GM04503 (cell line): ENCODE measurements around the gene ATXN7L2.

Experiments
- DNase-seq: peaks from one replicate; pipeline ENCODE4 v3.0.0-alpha.2; 2012; ENCODE audit warnings: low read depth

ATXN7L2 gene

DNA sequence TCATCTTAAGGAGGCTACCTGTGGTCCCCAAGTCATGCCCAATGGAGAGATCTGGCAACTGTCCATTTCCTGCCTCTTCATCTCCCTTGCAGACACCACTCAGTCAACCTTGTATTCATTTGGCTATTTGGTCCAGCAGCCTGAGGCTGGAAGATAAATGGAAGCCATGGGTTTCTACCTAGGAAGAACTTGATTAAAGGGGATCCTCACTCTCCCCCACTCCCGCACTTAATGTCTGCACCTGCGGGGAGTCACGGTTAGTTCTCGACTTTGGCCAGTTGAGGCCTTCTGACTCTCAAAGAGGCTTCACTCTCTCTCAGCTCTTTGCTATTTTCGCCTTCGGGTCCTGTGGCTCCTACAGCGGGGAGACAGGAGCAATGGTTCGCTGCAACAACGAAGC lies 8.4 kb upstream of the ATXN7L2 start:
- no peak for DNase-seq

GRCh38 chr1:109476825-109477224 lies 6.9 kb upstream of the ATXN7L2 start:
- DNase-seq = no peak

- no peak for DNase-seq
Measured at GRCh38 chr1:109477821-109478220, 5.9 kb upstream of the ATXN7L2 start.

- no peak for DNase-seq
Measured at GRCh38 chr1:109478806-109479205, 4.9 kb upstream of the ATXN7L2 start.

GRCh38 chr1:109479311-109479710 lies 4.4 kb upstream of the ATXN7L2 start:
- DNase-seq = no peak

DNA sequence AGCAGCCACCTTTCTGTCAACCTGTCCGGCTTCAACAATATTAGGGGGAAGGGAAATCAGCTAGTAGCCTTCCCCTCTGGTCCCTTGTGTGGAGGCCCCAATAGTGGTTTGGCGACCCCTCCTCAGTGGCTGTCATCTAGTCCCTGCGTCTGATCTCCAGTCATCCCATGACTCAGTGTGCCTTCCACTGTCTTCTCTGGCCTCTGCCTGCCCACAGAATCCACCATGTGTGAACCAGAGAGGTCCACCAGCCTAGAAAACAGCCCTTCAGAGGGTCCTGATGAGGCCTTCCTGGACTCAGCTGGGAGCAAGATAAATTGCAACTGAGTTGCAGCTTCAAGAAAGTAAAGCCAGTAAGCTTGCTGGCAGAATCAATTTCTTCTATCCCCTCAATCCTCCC lies 3.8 kb upstream of the ATXN7L2 start:
- DNase-seq = no peak

- no peak for DNase-seq
Measured at GRCh38 chr1:109481646-109482045, 2.1 kb upstream of the ATXN7L2 start.

- no peak for DNase-seq
Measured at GRCh38 chr1:109482242-109482641, 1.5 kb upstream of the ATXN7L2 start.

GRCh38 chr1:109482791-109483671 lies 674 bp upstream of the ATXN7L2 start:
- DNase-seq = no peak

DNA sequence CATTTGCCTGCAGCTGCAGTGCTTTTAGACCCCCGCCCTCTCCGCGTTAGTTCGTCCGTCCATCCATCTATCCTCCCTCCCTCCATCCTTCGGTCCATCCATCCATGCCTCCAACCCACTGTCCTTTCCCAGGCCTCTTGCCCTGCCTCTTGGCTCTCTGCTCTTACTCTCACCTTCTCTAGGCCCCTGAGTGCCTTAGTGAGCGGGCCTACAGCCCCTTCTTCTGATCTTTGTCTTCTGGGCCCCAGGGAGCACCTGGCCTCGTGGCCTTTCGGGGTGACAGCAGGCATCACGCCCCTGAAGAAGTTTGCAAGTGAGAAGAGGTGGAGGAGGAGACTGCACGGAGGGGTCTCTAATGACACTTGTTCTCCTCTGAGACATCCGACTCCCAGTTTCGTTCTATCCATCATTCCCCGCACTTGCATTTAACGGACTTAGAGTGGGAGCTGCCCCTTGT lies 842 bp downstream of the ATXN7L2 start:
- DNase-seq = no peak

GRCh38 chr1:109485001-109485400 lies 1.3 kb downstream of the ATXN7L2 start:
- no peak for DNase-seq

GRCh38 chr1:109487261-109487660 lies 3.6 kb downstream of the ATXN7L2 start:
- DNase-seq = no peak

DNA sequence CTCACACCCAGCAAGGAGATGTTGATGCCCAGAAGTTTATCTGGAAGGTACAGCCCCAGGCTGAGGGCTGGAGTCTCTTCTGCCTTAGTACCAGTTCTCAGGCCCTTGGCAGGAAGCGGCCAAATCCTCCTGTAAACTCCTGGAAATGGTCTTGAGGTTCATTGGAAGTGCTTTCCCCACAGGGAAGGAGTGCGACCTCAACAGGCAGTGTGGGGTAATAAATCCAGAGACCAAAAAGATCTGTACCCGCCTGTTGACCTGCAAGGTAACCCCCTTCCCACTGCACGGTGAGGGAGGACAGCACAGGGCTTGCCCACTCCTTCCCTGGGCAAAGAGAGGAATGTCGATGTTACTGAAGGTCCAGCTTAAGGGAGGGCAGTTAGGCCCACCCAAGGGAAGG lies 4.5 kb downstream of the ATXN7L2 start:
- DNase-seq = no peak

- no peak for DNase-seq
Measured at GRCh38 chr1:109488696-109489095, 5.0 kb downstream of the ATXN7L2 start.

GRCh38 chr1:109490029-109490933 lies 6.6 kb downstream of the ATXN7L2 start:
- no peak for DNase-seq

- DNase-seq = no peak
Measured at GRCh38 chr1:109490934-109491302, 7.2 kb downstream of the ATXN7L2 start.

- no peak for DNase-seq
Measured at GRCh38 chr1:109491372-109491771, 7.7 kb downstream of the ATXN7L2 start.

DNA sequence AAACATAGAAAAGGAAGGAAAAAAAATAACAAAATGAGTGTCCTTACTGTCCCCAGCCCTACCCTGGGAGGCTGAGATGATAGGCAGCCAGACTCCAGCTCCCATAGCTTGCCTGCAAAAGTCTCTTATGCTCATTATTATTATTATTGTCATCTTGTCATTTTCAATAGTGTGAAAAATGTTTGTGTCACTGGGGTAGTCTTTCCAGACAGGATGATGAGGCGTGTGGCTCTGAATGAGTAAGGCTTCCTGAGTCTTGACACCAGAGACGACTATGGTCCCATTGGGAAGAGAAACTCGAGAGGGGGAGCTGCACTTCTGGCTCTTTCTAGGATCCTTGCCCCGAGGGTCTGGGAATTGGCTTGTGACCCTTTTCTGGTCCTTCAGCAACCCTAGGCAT lies 9.1 kb downstream of the ATXN7L2 start:
- DNase-seq = no peak

DNA sequence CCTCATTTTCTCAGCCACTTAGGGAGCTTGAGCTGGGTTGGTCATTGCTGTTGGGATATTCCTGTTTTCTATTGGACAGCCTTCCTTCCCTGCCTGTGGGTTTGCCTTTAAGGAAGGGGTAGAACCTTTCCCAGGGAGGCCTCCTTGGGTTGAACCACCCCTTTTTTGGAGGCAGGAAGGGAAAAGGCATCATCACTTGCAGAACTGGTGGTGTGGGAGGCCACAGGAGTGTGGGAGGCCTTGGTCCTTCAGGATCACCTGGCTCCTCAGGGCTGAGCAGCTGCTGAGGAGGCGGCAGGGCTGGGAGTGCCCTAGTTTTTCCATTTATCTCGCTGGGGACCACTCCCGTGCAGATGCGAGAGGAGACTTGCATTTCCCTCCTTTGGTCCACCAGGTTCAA lies 9.5 kb downstream of the ATXN7L2 start:
- DNase-seq = no peak

DNA sequence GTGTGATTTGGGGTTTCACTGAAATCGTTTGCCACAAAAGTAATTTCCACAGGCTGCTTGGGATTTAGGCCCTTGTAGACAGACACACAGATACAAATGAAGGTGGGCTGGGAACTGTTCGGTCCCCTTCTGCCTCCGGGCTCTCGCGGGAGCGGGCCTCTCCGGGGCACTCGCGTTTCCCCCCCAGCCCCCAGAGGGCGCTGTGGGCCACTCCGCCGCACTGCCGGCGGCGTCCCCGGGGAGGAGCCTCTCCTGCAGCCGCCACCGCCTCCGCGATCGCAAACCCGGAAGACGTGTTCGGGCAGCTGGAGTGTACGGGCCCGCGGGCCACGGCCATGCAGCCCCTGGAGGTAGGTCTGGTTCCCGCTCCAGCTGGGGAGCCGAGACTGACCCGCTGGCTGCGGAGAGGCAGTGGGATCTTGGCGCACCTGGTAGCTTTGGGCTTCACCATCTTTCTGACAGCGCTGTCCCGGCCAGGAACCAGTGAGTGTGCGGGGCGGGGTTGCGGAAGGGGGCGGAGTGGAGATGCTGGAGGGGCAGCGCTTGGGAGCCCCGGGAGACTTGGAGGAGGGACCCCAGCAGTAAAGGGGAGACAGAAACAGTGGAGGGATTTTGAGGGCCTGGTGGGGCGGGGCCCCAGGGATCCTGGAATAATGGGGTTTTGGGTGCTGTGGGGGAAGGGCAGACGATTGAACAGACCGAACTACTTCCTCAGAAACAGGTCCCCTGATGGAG lies 10.3 kb downstream of the ATXN7L2 start, which contains the start of gene CYB561D1:
Gene CYB561D1 (plus strand): TSS at position 290 of the 735 bp plus-strand sequence. CDS start 46 bp downstream, at position 336.
- DNase-seq = peak; percentile 37

DNA sequence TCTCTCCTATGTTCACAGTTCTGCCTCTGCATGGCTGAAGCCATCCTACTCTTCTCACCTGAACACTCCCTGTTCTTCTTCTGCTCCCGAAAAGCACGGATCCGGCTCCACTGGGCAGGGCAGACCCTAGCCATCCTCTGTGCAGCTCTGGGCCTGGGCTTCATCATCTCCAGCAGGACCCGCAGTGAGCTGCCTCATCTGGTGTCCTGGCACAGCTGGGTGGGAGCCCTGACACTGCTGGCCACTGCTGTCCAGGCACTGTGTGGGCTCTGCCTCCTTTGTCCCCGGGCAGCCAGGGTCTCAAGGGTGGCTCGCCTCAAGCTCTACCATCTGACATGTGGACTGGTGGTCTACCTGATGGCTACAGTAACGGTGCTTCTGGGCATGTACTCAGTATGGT lies 12.0 kb downstream of the ATXN7L2 start:
- DNase-seq = no peak
